WTC11 (cell line): ENCODE results near the gene ASMTL.

Source experiments
- CREB1 ChIP-seq: sonication (generic); formaldehyde crosslinking; IDR thresholded peaks from 2 replicates; pipeline ENCODE4 v1.8.0; 2023; ENCODE audit warnings: mild to moderate bottlenecking, missing genetic modification reagents
- ELF4 ChIP-seq: sonication (generic); formaldehyde crosslinking; IDR thresholded peaks from 2 replicates; pipeline ENCODE4 v1.8.1; 2022; ENCODE audit warnings: low read depth, mild to moderate bottlenecking, moderate library complexity, missing genetic modification reagents
- GABPB1 ChIP-seq: sonication (generic); formaldehyde crosslinking; IDR thresholded peaks from 2 replicates; pipeline ENCODE4 v1.8.1; 2023; ENCODE audit warnings: mild to moderate bottlenecking, missing genetic modification reagents
- NR1H2 ChIP-seq: sonication (generic); formaldehyde crosslinking; IDR thresholded peaks from 2 replicates; pipeline ENCODE4 v1.9.0; 2021; ENCODE audit warnings: mild to moderate bottlenecking, moderate library complexity, missing genetic modification reagents
- NR2C2 ChIP-seq: sonication (generic); formaldehyde crosslinking; IDR thresholded peaks from 2 replicates; pipeline ENCODE4 v1.8.0; 2022; ENCODE audit warnings: mild to moderate bottlenecking, missing genetic modification reagents
- PRRX2 ChIP-seq: fragments of 250-450 bp; sonication (Bioruptor Pico); IDR thresholded peaks from 2 replicates; pipeline ENCODE4 v1.8.0; 2021; ENCODE audit warnings: mild to moderate bottlenecking
- TF ChIP-seq, protein P1 (sequence below): fragments of 200-600 bp; IDR thresholded peaks from 2 replicates; pipeline ENCODE4 v1.8.0; 2022; ENCODE audit warnings: antibody characterized with exemption
- TF ChIP-seq, protein P2 (sequence below): sonication (generic); formaldehyde crosslinking; IDR thresholded peaks from 2 replicates; pipeline ENCODE4 v1.8.1; 2022; ENCODE audit warnings: low read depth, missing genetic modification reagents, borderline replicate concordance
- TF ChIP-seq, protein P3 (sequence below): fragments of 250-450 bp; sonication (Bioruptor Pico); IDR thresholded peaks from 2 replicates; pipeline ENCODE4 v1.9.0; 2021; ENCODE audit warnings: moderate library complexity, mild to moderate bottlenecking, inconsistent platforms, borderline replicate concordance
- TF ChIP-seq, protein P4 (sequence below): sonication (generic); formaldehyde crosslinking; IDR thresholded peaks from 2 replicates; pipeline ENCODE4 v1.8.0; 2023; ENCODE audit warnings: mild to moderate bottlenecking, missing genetic modification reagents
- TF ChIP-seq, protein P5 (sequence below): sonication (generic); formaldehyde crosslinking; IDR thresholded peaks from 2 replicates; pipeline ENCODE4 v1.8.1; 2023; ENCODE audit warnings: mild to moderate bottlenecking, missing genetic modification reagents, moderate library complexity

DNA sequence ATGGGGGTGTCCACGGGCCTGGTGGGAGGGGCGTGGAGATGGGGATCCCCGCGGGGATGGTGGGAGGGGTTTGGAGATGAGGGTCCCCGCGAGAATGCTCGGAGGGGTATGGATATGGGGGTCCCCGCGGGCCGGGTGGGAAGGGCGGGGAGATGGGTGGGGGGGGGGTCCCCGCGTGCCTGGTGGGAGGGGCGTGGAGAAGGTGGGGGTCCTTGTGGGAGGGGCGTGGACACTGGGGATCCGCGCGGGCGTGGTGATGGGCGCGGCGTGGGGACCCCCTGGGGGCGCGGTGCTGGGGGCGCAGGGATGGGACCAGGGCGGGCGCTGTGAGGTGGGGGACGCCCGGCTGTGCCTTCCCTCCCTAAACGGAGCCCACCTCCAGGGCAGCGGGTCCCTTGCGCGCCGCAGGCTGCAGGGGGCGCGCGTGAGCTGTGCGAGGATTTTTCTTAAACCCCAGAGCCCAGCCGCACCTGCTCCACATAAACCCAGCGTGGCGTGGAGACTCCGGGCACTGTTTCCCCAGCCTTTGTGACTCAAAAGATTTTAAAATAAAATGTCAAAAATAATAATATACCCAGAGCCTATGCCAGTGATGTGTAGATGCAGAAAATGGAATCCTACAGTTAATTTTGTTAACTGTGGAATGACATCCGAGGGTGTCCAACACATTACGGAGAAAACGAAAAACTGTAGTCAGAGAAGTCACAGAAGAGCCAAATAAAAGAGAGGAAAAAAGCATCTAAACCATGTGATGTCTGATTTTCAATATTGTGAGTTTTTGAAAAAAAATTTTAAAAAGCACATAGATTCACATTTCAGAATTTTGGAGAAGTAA, 1.5 kb upstream of the ASMTL start:
- TF ChIP-seq, protein P1, sequence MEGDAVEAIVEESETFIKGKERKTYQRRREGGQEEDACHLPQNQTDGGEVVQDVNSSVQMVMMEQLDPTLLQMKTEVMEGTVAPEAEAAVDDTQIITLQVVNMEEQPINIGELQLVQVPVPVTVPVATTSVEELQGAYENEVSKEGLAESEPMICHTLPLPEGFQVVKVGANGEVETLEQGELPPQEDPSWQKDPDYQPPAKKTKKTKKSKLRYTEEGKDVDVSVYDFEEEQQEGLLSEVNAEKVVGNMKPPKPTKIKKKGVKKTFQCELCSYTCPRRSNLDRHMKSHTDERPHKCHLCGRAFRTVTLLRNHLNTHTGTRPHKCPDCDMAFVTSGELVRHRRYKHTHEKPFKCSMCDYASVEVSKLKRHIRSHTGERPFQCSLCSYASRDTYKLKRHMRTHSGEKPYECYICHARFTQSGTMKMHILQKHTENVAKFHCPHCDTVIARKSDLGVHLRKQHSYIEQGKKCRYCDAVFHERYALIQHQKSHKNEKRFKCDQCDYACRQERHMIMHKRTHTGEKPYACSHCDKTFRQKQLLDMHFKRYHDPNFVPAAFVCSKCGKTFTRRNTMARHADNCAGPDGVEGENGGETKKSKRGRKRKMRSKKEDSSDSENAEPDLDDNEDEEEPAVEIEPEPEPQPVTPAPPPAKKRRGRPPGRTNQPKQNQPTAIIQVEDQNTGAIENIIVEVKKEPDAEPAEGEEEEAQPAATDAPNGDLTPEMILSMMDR = peak; percentile 91
- TF ChIP-seq PRRX2 (CRISPR knock-in tag) = no peak
- no peak for TF ChIP-seq NR2C2 (CRISPR knock-in tag)
- TF ChIP-seq, protein P2, sequence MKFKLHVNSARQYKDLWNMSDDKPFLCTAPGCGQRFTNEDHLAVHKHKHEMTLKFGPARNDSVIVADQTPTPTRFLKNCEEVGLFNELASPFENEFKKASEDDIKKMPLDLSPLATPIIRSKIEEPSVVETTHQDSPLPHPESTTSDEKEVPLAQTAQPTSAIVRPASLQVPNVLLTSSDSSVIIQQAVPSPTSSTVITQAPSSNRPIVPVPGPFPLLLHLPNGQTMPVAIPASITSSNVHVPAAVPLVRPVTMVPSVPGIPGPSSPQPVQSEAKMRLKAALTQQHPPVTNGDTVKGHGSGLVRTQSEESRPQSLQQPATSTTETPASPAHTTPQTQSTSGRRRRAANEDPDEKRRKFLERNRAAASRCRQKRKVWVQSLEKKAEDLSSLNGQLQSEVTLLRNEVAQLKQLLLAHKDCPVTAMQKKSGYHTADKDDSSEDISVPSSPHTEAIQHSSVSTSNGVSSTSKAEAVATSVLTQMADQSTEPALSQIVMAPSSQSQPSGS = no peak
- no peak for TF ChIP-seq NR1H2 (CRISPR knock-in tag)
- TF ChIP-seq, protein P3, sequence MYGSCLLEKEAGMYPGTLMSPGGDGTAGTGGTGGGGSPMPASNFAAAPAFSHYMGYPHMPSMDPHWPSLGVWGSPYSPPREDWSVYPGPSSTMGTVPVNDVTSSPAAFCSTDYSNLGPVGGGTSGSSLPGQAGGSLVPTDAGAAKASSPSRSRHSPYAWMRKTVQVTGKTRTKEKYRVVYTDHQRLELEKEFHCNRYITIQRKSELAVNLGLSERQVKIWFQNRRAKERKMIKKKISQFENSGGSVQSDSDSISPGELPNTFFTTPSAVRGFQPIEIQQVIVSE (CRISPR knock-in tag) = no peak
- TF ChIP-seq, protein P4, sequence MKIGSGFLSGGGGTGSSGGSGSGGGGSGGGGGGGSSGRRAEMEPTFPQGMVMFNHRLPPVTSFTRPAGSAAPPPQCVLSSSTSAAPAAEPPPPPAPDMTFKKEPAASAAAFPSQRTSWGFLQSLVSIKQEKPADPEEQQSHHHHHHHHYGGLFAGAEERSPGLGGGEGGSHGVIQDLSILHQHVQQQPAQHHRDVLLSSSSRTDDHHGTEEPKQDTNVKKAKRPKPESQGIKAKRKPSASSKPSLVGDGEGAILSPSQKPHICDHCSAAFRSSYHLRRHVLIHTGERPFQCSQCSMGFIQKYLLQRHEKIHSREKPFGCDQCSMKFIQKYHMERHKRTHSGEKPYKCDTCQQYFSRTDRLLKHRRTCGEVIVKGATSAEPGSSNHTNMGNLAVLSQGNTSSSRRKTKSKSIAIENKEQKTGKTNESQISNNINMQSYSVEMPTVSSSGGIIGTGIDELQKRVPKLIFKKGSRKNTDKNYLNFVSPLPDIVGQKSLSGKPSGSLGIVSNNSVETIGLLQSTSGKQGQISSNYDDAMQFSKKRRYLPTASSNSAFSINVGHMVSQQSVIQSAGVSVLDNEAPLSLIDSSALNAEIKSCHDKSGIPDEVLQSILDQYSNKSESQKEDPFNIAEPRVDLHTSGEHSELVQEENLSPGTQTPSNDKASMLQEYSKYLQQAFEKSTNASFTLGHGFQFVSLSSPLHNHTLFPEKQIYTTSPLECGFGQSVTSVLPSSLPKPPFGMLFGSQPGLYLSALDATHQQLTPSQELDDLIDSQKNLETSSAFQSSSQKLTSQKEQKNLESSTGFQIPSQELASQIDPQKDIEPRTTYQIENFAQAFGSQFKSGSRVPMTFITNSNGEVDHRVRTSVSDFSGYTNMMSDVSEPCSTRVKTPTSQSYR (CRISPR knock-in tag) = no peak
- TF ChIP-seq, protein P5, sequence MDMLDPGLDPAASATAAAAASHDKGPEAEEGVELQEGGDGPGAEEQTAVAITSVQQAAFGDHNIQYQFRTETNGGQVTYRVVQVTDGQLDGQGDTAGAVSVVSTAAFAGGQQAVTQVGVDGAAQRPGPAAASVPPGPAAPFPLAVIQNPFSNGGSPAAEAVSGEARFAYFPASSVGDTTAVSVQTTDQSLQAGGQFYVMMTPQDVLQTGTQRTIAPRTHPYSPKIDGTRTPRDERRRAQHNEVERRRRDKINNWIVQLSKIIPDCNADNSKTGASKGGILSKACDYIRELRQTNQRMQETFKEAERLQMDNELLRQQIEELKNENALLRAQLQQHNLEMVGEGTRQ = no peak
- no peak for TF ChIP-seq ELF4 (CRISPR knock-in tag)
- TF ChIP-seq GABPB1 = no peak
- TF ChIP-seq CREB1 (CRISPR knock-in tag) = no peak
